Left ventricle myocardium inferior (tissue), 1 donor: Measurements from ENCODE around the gene PTPRN2. TPM values are rescaled to one million over a fixed set of nuclear protein-coding genes. Genes with fewer than 3 reads are reported as not detected.

Experiments used
- DNase-seq: peaks from one replicate; pipeline ENCODE4 v3.0.0-alpha.2; 2020
- H3K27ac ChIP-seq: fragments of 200-600 bp; replicated peaks from 2 replicates; pipeline ENCODE4 v1.8.0; 2021
- H3K27me3 ChIP-seq: fragments of 200-600 bp; 2 replicates; pipeline ENCODE4 v1.8.0; 2021; ENCODE audit warnings: low read depth
- H3K36me3 ChIP-seq: fragments of 200-600 bp; 2 replicates; pipeline ENCODE4 v1.8.0; 2021
- H3K4me1 ChIP-seq: fragments of 200-600 bp; 2 replicates; pipeline ENCODE4 v1.8.0; 2021
- H3K4me3 ChIP-seq: fragments of 200-600 bp; 2 replicates; pipeline ENCODE4 v1.8.0; 2021; ENCODE audit warnings: mild to moderate bottlenecking, moderate library complexity
- H3K9me3 ChIP-seq: fragments of 200-600 bp; replicated peaks from 2 replicates; pipeline ENCODE4 v1.8.0; 2021
- CTCF ChIP-seq: fragments of 200-600 bp; IDR thresholded peaks from 2 replicates; pipeline ENCODE4 v1.8.0; 2021; ENCODE audit warnings: antibody characterized with exemption, mild to moderate bottlenecking, borderline replicate concordance
- intact Hi-C: fragments of 100-400 bp; cut with micrococcal nuclease; formaldehyde crosslinking; loops from one replicate; pipeline ENCODE4 v1.11.0; 2022
- total RNA-seq: library from RNA; stranded (reverse); fragmentation: NEBNext Ultra II Directional; extraction: Animal tissue kit (Norgen Biotek cat#: 25700); gene quantifications from one replicate; pipeline ENCODE4 v1.2.1, GENCODE V29; 2021
- donor health status: DM: no; HTN: yes; CAD: no; lungs with severe emphysema.

PTPRN2 gene
- total RNA-seq, 1 donor from 2014 or later = 1.3 TPM

DNA sequence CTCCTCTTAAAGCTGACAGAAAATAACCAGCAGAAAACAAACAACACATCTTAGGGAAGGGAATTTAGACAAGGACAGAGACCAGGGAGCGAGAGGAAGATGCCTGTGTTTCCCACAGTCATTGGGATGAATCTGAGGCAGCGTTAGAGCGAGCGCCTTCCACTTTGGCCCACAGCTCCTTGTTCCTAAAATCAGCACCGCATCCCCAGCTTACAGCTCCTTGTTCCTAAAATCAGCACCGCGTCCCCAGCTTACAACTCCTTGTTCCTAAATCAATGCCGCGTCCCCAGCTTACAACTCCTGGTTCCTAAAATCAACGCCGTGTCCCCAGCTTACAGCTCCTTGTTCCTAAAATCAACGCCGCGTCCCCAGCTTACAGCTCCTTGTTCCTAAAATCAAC, 593.3 kb downstream of the PTPRN2 start:
- no peak for TF ChIP-seq CTCF
- no peak overlapping the region for H3K4me3 ChIP-seq
- peaks cover 76% of the 10 kb centered on the region for H3K27me3 ChIP-seq
- no peaks in the 10 kb centered on the region for H3K36me3 ChIP-seq
- H3K9me3 ChIP-seq = peaks cover 6% of the 10 kb centered on the region
- no peak for DNase-seq
- intact Hi-C loops = no loop called here
- H3K27ac ChIP-seq = no peak overlapping the region
- no peaks in the 10 kb centered on the region for H3K4me1 ChIP-seq

DNA sequence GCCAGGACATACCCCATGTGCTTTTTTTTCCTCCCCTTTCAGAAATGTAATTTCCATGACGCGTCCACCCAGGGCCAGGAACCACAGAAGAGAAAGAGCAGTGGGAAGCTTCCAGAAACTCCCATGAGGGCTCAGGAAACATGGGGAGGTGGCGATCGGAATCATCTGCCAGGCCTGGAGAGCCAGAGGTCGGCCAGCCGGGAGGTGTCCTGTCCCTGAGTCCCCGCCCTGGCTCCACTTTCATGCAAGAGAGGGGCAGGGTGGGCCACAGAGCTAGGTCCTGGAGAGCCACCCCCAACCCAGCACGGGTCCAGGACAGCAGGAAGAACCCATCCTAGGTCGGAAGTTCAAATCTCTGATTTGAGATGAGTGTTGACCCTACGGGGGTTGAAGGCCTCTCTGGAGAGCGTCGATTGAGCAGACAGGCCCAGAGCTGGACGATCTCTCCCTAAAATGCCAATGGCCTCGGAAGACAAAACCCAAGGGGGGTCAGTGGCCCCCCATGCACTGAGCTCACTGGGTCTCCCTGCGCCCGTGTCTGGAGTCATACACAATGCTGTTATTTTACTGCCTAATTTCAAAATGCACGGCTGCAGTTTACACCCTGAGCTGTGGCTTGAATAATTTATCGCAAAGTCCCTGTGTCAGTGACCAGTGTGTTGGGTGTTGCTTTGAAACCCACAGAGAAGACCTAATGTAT, 594.1 kb downstream of the PTPRN2 start:
- TF ChIP-seq CTCF = no peak
- Histone ChIP-seq H3K9me3 (peaks cover 6% of the 10 kb centered on the region), H3K27me3 (peaks cover 76% of the 10 kb centered on the region), H3K36me3 (no peaks in the 10 kb centered on the region), H3K27ac (no peak overlapping the region), H3K4me3 (no peak overlapping the region), H3K4me1 (no peaks in the 10 kb centered on the region)
- intact Hi-C loops = no loop called here
- no peak for DNase-seq

GRCh38 chr7:157992511-157993160, 595.0 kb downstream of the PTPRN2 start:
- intact Hi-C loops = no loop called here
- no peak for TF ChIP-seq CTCF

DNA sequence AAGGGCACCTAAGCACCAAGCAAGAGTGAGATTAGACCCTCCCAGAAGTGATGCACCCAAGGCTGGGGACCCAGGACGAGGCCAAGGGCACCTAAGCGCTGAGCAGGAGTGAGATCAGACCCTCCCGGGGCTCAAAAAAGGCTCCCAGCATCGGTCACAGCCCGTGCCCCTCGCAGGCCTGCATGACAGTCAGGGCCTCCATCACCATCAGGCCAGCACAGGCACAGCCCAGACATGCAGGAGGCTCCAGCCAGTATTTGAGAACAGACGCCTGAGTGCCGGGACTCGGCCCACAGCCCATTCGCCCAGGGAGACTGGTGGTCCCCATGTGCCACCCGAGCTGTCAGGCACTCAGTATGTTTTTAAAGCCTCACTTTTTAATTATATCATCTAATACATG, 595.9 kb downstream of the PTPRN2 start:
- H3K4me1 ChIP-seq = no peaks in the 10 kb centered on the region
- no peaks in the 10 kb centered on the region for H3K36me3 ChIP-seq
- no peak overlapping the region for H3K27ac ChIP-seq
- H3K4me3 ChIP-seq = no peak overlapping the region
- H3K9me3 ChIP-seq = peaks cover 6% of the 10 kb centered on the region
- intact Hi-C loops = no loop called here
- TF ChIP-seq CTCF = no peak
- H3K27me3 ChIP-seq = peaks cover 86% of the 10 kb centered on the region
- DNase-seq = no peak

More at GRCh38 chr7:157992511-157993160, 595.0 kb downstream of the PTPRN2 start:
- H3K4me1 ChIP-seq = no peaks in the 10 kb centered on the region
- H3K27ac ChIP-seq = no peak overlapping the region
- DNase-seq = no peak
- peaks cover 85% of the 10 kb centered on the region for H3K27me3 ChIP-seq
- H3K9me3 ChIP-seq = peaks cover 6% of the 10 kb centered on the region
- H3K36me3 ChIP-seq = no peaks in the 10 kb centered on the region
- H3K4me3 ChIP-seq = no peak overlapping the region

GRCh38 chr7:157991351-157991750, 596.3 kb downstream of the PTPRN2 start:
- no peak overlapping the region for H3K27ac ChIP-seq
- peaks cover 6% of the 10 kb centered on the region for H3K9me3 ChIP-seq
- H3K4me3 ChIP-seq = no peak overlapping the region
- no peak for TF ChIP-seq CTCF
- H3K27me3 ChIP-seq = peaks cover 86% of the 10 kb centered on the region
- no peaks in the 10 kb centered on the region for H3K36me3 ChIP-seq
- DNase-seq = no peak
- intact Hi-C loops = no loop called here
- H3K4me1 ChIP-seq = no peaks in the 10 kb centered on the region
